ENCODE data around the gene SRPK3.
"Not testable (repeated sequence)": the region's sequence is repeated elsewhere in the genome, so short reads cannot be mapped to it uniquely, and the experiment has no call there.

SRPK3 gene

DNA sequence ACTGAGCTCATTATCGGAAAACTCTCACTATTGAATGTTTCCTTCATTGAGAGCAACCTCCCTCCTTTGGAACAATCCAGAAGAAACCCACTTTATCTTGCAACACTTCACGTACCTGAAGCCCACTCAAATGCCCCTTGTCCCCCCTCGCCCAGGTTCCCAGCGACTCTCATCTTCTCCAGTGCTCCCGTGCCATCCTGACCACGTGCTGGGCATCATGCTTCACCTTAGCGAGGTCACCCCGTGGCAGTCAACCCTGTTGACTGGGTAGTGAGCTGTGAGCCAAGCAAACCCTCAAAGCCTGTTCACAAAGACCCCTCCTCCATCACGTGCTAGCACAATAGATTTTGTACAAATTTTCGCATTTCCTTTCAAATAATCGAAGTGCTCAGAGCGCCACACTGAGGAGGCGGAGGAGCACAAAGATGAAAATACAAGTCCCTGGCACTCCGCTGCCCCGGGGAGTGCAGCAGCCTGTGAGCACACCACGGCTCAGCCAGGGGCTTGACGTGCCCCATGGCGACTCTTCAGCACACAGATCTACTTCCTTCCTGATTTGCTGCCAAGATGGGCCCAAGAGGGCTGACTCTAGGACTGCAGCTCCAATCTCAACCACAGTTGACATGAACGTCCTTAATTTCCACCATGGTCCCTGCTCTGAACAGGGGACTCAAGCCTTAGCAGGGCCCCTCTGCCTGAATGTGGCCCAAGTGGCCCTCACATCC, 33.9 kb downstream of the SRPK3 start:
- DNase-seq, result no peak

GRCh38 chrX:153816831-153817690, 36.2 kb downstream of the SRPK3 start:
- DNase-seq, result peak; percentile 27

GRCh38 chrX:153818064-153818463, 37.2 kb downstream of the SRPK3 start:
- not testable (repeated sequence) for DNase-seq

GRCh38 chrX:153818571-153819383, 37.9 kb downstream of the SRPK3 start:
- DNase-seq, result peak; percentile 54

GRCh38 chrX:153819384-153820040, 38.7 kb downstream of the SRPK3 start:
- DNase-seq, result no peak

DNA sequence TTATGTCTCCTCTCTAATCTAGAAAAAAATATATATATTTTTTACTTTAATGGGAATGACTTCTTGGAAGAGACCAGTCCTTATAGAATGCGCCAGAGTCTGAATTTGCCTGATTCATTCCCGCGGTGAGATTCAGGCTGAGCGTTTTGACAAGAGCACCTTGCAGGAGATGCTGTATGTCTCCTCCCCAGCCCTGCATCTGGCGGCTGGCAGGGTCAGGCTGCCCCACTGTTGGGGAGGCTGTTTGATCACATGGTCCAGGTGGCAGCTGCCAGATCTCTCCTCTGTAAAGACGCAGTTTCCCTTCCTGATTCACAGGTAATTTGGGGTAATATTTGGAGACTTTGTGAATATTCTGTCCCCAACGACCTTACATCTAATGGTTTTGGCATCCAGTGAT, 39.8 kb downstream of the SRPK3 start:
- DNase-seq, result no peak

DNA sequence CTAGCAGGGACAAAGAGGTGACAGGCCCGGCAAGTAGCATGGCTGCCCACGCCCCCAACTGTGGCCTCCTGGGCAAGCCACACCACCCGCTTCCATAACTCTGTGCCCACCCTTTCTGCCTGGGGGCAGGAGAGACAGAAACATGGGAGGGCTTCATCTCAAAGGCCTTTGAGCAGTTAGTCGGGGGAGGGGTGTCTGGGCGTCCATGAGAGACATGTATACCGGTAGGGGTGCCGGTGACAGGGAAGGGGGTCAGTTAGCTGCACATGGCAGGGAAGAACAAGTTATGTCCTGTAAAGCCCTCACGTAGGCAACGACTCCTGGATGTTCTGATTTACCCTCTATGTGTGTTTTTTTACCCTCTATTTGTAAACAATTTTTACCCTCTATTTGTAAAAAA, 40.2 kb downstream of the SRPK3 start:
- DNase-seq, result no peak

- no peak for DNase-seq
Measured at GRCh38 chrX:153824348-153824747, 43.5 kb downstream of the SRPK3 start.

GRCh38 chrX:153825042-153825441, 44.2 kb downstream of the SRPK3 start:
- DNase-seq, result no peak

- DNase-seq, result no peak
Measured at GRCh38 chrX:153827016-153827415, 46.2 kb downstream of the SRPK3 start.

DNA sequence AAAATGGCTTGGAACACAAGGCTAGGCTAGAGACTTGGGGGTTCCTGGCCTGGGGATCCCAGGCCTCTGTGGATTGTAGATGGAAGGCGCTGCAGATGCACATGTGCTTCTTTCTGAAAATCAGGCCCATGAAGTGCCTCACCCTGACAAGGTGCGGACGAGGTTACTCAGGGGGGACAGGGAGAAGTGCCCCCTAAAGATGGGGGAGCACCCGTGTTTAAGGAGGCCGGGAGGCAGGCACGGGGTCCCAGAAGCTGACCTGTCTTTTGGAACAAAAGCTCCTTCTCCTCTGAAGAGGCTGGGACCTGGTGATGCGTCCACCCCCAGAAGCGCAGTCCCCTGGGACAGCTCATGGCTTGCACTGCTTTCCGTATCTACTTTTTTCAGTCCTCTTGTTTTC, 47.1 kb downstream of the SRPK3 start:
- no peak for DNase-seq

GRCh38 chrX:153828308-153828707, 47.5 kb downstream of the SRPK3 start:
- DNase-seq, result no peak

GRCh38 chrX:153828723-153829548, 48.1 kb downstream of the SRPK3 start:
- no peak for DNase-seq

GRCh38 chrX:153829549-153829798, 48.6 kb downstream of the SRPK3 start:
- DNase-seq, result no peak

DNA sequence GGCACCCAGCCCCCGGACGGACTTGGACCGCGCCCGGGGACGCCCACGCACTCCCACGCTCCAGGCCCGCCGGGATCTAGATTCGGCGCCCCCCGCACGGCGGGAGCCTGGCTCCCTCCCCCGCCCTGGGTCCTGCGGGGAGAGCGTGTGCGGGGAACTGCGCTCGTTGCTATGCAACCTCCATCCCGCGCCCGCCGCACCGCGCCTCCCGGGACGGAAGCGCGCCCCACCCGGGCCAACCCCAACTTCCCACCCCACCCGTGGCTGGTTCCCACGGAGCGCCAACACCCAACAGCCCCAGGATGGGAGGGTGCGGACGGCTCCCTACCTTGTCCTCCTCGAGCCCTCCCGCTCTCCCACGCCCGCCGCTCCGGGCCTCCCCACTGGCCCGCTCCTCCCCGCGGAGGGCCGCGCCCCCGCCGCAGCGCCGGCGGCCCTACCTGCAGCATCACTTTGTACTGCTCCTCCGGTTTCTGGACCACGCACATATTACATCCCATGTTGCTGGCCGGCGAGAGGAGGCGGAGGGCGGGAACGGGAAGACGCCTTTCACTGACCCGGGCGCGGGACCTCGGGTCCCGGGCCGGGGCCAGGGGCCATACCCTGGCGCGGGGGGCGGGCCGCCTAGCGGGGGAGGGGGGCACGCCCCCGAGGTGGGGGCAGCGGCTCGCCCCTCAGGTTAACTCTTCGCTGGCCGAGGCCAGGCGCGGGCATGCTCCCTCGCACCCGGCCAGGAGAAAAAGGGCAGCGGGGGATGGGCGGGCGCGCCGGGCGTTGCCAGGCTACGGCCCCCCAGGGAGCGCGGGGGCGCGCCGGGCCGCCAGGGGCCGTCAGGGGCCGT, 49.2 kb downstream of the SRPK3 start, which contains the start of gene PDZD4:
PDZD4 (minus strand) TSS at position 746 of the 841 bp plus-strand sequence; CDS start at position 500, 246 bp downstream.
- no peak for DNase-seq

GRCh38 chrX:153830640-153831428, 50.0 kb downstream of the SRPK3 start:
- DNase-seq, result no peak

DNA sequence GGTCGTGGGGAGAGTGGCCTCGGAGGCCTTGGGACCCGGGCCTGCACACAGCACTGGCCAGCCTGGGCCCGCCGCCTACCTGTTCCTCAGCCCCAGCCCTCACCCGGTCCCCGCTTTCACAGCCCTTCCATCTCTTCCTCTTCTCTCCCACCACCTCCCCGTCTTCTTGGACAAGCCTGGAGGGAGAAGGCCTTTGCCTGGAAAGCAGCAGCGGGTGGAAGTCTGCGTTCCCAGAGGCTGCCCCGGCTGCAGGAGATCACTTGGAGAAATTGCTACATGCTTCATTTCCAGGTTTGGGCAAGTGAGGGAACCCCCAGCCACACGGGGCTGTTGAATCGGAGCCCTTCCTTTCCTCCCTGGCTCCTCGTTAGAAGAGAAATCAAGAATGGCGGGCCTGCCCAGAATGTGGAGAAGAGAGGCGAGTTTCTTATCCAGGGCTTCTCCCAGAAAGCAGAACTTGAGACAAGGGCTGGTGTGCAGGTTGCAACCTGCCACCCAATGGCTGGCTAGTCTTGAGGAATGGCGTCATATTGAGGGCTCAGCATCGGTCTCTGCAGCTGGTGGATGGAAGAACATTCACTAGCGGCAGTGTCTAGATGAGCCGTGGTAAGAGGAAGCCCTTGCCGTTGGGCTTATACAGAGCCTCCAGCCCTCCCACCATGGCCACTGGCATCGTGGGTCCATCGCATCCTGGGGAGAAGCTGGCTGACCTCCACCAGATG, 50.7 kb downstream of the SRPK3 start:
- no peak for DNase-seq

- no peak for DNase-seq
Measured at GRCh38 chrX:153832728-153833127, 51.9 kb downstream of the SRPK3 start.
